ENCODE measurements around the gene TMEM52B.

TMEM52B gene

DNA sequence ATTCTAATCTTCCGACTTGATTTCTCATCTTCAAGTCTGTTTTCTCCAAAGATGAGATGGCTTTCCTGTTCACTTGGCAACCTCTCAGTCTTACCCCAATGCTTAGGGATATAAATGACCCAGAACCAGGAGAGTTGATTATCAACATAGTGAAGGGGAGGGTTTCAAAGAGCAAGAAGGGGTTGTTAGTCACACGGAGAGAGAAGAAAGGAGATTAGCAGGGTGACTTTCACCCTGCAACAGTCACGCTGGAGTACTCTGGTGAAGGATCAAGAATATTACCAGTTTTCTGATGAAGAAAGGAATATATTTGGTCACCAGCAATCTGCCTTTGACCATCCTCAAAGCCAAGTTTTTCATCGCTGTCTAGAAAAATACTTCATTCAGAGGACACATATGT lies at the start of gene TMEM52B:
Gene TMEM52B (plus strand): TSS at position 212 of the 400 bp plus-strand sequence. CDS start 543 bp downstream, outside the sequence.
- no peak for DNase-seq

DNA sequence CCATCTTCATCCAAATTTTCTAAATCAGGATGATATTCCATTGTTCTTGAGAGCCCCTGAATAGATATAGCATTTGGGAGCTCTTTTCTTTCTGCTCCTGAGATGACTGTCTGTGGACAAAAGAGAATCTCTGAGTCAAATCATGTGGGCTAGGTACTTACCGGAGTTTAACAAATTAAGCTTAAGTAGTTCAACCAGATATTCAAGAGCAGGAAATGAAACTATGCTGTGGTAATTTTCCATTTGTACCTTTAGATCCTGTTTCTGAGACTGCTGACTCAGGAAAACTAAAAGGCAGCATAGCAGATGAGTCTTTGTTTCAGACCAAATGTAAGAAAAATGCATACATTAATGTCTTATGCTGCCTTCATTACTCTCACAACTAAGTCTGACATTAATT lies 48.8 kb upstream of the TMEM52B start, which contains the start of gene CLEC7A:
Gene CLEC7A (minus strand): TSS at position 158 of the 400 bp plus-strand sequence. CDS start 117 bp downstream, at position 41.
- DNase-seq, result no peak

DNA sequence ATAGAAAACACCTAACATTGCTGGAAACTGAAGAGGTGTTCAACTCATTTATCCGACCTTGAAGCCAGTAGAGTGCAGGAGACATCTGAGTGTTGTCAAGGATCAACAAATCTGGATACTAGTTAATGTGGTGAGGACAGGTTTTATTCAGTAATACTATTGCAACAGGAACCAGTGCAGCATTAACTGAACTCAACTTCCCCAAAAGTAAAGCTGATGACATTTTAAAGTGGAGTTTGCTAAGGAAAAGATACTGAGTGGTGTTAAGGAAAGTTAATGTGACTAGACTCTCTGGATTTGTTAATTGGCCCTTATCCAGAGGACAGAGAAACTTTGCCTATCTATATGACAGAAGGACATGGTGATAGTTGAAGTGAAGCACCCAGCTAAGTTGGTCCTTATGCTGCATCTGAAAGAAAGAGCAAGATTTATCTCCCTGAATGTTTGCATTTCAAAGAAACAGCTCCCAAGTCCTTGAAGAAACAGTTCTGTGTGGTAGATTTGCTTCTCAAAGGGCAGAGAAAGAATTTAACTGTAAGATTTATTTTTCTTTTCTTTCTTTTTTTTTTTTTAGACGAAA lies 47.6 kb upstream of the TMEM52B start:
- DNase-seq, result no peak

DNA sequence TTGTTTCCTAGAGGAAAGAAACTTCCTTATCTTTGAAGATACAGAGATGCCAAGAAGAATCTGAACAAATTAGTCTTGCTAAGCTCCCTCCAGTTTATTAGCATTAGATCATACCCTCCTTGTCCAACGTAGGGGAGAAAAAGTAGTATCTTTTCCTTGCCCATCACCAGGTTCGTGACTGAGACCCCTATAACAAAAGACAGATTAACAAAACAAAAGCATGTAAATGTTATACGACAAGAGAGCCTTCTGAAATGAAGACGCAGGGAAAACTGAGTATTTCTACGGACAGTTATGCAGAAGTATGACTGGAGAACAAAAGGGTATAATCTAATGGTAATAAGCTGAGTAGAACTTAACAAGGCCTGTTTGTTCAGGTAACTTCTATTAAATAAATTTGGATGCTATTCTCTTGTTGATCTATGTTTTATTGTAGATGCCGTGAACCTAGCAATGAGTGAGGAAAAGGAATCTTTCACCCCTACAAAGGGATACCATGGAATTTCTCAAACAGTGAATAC lies 45.9 kb upstream of the TMEM52B start:
- no peak for DNase-seq

DNA sequence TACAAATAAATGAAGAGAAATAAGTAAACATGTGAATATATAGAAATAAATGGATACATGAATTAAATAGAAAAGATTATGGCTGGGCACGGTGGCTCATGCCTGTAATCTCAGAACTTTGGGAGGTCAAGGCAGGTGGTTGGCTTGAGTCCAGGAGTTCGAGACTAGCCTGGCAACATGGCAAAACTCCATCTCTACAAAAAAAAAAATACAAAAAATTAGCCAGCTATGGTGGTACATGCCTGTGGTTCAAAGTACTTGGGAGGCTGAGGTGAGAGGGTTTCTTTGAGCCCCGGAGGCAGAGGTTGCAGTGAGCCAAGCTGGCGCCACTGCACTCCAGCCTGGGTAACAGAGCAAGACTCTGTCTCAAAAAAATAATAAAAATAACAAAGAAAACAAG lies 43.7 kb upstream of the TMEM52B start:
- DNase-seq, result no peak

DNA sequence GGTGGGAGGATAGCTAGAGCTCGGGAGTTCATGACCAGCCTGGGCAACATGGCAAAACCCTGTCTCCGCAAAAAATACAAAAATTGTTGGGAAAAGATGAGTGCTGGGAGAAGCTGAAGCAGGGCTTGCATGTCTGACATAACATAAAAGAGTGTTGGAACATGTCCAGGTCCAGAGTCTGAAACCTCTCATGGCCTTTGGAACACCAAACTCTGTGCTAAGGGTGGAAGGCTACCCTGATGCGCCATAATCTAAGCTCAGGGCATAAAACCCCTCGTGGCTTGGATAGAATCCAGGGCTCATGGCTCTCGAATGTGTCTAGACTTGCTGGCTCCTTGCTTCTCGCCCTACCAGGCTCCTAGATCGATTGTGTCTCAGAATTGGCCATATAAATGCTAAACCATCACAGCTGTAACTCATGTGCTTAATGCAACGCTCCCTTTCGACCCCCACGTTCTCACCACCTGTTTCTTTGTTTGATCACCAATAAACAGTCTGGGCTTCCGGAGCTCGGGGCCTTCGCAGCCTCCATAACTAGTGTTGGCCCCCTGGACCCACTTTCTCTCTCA lies 42.1 kb upstream of the TMEM52B start:
- DNase-seq, result no peak

DNA sequence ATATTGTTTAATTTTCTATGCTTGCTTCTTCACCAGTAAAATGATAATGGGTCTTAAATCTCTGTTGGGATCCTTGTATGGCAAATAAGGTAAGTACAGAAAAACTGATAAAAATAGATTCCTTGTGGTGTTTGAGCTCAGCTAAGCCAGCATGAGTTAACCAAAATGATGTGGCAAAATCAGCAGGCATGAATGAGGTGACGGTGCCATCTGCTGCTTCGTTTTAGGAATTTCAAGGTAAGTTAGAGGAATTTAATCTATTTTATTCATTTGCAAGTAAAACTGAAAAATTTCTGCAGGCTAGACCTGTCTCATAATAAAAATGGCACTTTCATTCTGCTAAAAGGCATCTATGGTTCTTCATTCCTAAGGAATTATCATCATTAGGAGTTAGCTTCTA lies 38.8 kb upstream of the TMEM52B start:
- DNase-seq, result peak; percentile 69

DNA sequence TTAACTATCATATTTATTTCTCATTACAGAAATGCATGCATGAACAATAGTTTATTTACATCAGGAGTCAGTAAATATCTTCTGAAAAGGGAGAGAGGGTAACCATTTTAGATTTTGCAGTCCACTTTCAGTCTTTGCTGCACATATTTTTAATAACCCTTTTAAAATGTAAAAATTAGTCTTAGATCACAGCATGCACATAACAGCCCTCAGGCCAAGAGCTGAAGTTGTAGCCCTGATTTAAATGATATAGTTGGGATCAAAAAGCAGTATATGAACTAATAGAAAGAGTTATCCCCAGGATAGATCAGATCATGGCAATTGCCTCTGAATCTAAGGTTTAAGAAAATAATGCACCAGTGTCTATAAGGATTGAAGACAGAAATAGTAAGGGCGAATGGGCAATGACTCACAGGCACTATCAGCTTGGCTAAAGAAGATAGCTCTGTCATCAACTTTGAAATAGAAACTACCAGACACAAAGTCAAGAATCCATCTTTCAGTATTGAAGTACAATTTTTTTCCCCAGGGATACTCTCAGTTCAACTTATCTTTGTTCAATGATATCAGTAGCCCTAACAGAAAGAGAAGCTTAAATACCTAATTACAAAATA lies 35.7 kb upstream of the TMEM52B start:
- DNase-seq, result no peak

DNA sequence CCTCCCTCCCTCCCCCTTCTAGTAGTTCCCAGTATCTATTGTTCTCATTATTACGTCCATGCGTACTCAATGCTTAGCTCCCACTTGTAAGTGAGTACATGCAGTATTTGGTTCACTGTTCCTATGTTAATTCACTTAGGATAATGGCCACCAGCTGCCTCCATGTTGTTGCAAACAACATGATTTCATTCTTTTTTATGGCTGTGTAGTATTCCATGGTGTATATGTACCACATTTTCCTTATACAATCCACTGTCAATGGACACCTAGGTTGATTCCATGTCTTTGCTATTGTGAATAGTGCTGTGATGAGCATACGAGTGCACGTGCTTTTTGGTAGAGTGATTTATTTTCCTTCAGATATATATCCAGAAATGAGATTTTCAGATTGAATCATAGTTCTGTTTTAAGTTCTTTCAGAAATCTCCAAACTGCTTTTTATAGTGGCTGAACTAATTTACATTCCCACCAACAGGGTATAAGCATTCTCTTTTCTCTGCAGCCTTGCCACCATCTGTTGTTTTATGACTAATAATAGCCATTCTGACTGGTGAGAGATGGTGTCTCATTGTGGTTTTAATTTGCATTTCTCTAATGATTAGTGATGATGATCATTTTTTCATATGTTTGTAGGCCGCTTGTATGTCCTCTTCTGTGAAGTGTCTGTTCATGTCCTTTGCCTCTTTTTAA lies 31.0 kb upstream of the TMEM52B start:
- DNase-seq, result no peak

DNA sequence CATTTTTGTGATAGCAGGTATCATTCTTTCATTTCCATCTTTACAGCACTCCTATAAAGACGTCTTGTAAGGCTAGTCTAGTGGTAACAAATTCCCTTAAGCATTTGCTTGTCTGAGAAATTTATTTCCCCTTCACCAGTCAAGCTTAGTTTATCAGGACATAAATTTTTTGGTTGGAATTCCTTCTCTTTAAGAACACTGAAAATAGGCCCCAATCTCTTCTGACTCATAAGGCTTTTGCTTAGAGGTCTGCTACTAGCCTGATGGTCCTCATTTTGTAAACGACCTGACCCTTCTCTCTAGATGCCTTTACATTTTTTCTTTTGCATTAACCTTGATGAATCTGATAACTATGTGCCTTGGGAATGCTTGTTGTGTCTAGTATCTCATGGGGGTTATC lies 27.2 kb upstream of the TMEM52B start:
- no peak for DNase-seq

DNA sequence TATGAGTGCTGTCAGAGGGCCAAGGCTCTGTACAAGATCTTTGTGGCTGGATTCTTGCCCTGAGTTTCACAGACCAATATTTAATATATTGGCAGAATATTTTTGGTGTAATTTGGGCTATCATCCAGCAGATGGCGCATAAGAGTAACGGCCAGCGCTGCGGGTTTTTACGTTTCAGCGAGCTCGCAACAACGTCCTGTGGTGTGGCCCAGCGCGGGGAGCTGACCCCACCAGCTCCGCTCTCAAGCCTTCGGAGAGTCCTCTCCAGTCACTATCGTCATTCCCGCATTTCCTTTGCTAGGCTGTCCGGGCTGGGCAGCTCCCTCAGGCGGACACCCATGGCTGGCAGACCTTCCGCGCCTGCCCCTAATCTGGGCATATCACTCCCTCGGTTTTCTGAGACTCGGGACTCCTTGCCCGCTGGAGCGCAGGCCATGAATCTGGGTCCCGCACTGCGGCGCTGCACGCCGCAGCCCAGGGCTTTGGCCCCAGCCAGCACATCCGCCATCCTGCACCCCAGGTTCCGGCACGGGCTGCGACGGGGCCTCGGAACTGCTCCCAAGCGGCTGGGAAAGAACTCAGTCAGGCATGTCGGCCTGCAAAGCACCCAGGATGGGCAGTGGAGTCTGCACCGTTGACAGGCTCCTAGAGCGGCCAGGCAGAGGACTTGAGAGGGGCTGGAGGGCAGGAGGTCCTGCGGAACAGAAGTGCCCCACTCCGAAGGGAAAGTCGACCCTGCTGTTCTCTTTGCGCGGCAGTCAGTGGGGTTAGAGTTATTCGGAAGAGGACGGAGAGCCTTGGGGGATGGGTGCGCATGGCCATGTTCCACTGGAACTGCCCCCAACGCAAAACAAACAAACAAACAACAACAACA lies 25.3 kb upstream of the TMEM52B start:
- DNase-seq, result peak; percentile 61

DNA sequence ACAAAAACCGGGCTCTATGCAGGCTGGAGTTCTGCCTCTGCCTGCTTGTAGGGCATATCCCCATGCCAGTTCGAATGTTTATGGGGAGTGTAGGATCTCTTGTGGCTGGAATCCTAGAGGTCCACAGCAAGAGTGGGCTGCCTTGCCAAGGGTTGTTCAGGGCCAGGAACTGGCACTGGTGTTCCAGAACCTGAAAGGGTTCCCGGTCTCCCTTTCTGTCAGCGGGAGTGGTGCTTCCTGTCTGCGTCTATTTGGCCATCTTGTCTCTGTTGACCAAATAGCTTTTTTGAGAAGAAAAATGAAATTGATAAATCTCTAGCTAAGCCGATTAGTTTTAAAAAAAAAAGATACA lies 24.7 kb upstream of the TMEM52B start:
- DNase-seq, result no peak

DNA sequence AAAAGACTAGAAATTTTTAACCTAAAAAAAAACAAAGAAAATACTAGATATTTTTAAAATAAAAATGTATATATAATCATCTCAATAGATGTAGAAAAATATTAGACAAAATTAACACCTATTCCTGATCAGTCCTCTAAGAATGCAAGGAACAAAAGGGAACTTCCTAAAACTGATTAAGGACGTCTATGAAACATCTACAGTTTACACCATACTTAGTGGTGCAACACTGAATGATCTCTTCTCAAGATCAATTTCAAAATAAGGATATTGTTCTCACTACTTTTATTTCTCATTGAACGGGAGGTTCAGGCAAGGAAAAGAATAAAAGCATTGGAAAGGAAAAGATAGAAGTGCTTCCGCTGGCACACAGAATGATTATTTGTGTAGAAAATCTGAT lies 22.9 kb upstream of the TMEM52B start:
- DNase-seq, result no peak

DNA sequence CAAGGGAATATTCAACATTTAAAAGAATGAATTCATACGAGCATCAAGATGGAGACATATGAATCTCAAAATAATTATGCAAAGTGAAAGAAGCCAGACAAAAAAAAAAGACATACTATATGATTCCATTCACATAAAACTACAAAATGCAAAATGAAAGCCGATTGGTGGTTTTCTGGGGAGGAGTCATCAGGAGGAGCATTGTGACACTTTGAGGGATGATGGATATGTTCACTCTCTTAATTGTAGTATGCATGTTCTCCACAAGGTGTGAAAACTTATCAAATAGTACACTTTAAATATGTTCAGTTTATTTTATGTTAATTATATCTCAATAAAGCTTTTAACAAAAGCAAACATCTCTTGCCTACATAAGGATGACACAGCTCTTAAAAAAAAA lies 20.4 kb upstream of the TMEM52B start:
- no peak for DNase-seq

DNA sequence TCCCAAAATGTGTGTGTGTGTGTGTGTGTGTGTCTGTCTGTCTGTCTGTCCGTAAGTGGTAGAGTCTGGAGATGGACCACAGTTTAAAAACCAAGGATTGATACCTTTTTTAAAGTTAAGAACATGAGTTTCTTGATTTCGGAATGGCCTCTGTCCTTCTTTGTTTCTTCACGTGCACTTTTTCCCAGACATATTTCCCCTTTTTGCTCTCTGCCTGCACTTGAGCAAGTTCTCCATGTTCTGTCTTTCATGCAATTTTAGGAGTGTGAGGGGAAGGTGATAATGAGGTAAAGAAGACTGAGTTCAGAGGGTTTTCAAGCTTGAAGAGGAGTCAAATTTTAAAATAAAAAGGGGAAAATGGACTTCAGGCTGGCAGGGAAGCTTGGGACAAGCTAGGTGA lies 19.6 kb upstream of the TMEM52B start:
- DNase-seq, result no peak

DNA sequence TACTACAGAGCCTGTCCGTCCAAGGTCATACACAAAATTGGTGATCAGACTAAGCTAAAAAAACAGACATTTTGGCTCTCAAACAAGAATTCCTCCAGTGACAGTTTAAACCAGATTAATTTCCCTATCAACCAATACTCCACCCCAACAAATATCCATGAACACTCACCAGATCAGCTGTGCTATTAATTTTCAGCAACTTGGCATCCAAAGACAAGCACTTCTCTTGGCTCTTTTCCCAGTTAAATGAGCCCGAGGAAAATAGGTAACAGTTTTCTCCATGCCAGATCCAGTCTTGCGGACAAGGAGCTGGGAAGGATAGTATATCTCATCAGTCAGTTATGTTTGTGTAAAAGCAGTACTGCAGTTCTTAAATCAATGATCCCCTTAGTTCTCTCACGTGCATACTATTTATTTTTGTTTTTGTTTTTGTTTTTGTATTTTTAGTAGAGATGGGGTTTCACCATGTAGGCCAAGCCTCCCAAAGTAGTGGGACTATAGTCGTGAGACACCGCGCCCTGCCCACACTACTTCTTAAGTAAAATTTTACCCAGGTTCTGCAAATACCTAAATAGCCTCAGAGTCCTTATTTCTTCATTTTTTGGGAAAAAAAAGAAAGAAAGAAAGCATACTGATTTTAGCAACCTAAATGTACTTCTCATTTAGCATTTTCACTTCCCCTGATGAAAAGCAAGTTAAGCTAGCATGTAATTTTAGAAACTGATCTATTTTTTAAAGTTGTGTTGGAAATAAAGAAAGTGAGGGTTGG lies 18.0 kb upstream of the TMEM52B start:
- no peak for DNase-seq

DNA sequence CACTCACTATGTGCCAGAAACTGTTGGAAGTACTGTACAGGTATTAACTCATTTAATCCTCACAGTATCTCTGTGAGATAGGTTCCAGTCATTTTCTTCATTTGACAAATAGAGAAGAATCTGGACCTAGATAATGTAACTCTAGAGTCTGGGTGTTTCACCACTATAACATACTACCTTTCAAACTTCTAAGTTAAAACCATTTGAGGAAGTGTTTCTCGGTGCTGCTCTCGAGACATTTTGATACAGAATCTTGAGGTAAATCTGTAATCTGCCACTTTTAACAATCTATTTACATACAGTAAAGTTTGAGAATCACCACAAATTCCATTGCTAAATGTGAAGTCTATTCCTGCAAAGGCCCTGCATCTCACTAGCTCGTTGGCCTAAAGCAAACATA lies 15.7 kb upstream of the TMEM52B start:
- DNase-seq, result no peak

DNA sequence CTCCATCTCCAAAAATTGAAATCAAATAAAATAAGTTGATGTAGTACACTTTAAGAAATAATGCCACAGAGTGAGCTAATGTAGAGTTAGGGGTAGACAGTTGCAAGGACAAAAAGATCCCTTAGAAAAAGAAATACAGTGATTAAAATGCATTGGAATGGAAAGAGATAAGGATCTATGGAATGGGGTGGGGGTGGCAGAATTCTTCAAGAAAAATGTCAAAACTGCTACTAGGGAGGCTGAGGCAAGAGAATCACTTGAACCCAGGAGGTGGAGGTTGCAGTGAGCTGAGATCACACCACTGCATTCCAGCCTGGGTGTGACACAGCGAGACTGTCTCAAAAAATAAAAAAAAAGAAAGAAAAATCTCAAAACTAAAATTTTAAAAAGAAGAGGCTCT lies 13.4 kb upstream of the TMEM52B start:
- no peak for DNase-seq

DNA sequence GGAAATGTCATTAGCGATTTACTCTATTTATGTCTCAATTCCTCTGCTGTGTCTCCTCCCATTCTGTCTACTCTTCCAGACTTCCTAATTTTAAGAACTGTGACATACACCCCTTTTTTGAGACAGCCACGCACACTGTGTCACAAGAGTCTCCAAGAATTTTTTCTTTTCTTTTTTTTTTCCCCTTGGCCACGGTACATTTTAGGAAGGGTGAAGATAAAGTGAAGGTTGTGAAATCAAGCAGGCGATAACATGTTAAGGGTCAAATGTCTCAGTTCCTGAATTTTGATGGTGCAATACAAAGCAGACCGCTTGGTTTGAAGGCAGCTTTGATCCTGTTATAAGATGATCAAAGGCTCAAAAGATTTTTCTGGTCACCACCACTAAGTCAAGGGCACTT lies 11.2 kb upstream of the TMEM52B start:
- peak; percentile 9 for DNase-seq

DNA sequence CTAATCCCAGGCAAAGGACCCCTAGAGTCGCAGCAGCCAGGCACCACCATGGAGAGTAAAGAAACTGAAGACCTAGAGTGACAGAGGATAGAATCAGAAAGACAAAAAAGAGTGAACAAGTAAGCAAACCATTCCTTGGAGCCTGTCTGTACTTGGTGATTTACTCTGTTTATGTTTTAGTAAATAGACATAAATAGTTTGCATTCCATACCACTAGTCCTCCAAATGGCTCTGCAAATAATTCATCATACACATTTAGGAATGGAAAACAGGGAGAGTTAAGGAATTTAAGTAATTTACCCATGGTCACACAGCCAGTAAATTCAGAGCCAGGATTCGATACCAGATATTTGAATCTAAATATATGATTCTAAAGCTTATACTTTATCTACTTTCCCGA lies 9.7 kb upstream of the TMEM52B start:
- no peak for DNase-seq

DNA sequence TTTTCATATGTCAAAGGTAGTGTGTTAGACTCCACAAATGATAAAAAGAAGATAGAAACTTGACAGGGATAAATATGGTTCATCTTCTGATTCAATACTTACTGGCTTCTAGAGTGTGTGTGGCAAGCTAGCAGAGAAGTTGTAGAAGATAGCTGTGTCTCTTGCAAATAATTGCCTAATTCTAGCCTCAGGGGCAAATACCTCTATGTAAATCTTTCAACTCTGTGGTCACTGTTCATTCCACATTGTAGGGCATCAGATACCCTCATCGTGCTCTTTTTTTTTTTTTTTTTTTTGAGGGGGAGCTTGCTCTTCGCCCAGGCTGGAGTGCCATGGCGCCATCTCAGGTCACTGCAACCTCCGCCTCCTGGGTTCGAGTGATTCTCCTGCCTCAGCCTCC lies 8.6 kb upstream of the TMEM52B start:
- no peak for DNase-seq

Measured in hematopoietic multipotent progenitor cell treated with erythropoietin and hydrocortisone succinate and interleukin-3 and kit ligand, for 8 days (in vitro differentiated cells).